ENCODE measurements around the gene ULK4.

ULK4 gene

DNA sequence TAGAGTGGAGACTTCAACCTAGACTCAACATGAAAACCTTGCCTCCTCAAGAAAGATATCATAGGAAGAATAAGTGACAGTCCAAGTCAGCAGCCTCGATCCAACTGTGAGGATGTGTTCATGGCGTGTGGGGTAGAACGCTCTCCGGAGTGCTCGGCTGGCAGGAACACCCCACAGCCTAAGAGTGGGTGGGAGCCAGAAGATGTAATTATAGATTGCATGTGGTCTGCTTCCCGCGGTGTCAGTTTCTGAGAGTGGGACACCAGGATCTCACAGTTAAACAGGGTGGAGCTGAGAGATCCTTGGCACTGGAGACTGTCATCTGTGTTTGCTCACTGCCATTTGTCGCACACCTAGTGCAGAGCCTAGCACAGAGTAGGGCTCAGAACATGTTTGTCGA, 604.6 kb downstream of the ULK4 start:
- no peak for DNase-seq (ENCODE audit: low read depth)

DNA sequence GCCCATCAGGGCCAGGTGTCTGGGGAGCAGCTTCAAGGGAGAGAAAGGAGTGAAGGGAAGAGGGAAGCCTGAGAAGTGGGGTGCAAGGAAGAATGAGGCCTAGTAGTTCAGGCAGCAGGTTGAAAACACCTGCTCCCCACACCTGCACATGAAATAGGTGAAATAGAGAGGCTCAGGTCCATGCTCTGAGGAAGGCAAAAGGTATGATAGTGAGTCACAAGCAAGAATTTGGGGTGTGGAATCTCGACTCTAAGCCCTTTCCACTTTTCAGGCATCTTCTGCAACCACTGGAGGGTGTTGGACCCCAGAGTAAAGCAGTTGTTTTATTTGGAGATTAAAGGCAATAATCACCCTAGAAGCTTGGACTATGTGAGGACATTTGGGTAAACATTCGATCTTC, 605.1 kb downstream of the ULK4 start:
- DNase-seq (ENCODE audit: low read depth), result no peak

DNA sequence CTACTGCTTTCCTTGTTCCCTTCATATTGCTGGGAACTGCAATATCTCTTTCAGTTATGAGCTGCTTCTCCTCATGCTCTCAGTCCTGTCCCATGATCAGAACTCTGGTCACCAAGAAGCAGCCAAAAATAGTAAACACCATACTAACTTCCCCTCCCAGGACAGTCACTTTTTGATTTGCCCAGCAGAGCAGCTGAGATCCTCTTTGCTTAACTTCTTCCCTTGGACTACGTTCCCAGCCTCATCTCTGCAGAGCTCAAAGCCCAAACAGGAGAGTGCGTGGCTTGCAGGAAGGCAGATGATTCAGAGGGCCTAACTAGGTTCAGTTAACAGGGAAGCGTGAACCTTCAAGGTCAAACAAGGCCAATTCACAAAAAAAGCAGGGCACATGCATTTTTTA, 609.4 kb downstream of the ULK4 start:
- no peak for DNase-seq (ENCODE audit: low read depth)

DNA sequence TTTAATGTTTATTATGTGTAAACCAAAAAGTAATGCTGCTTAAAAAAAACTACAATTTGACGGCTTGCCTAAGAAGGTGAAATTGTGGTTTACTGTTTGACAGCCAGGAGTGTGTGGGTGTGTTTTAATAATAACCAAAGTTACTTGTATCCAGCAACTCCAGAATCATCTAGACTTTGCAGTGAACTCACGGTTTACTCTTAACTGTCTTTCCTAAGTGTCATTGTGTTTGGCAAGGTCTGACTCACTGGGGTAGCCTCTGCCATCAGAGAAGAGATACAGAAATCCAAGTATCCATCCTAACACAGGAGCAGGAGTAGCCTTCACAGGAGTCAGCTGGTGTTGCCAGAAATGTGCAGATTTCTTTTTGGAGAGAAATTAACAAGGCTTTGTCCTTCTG, 611.5 kb downstream of the ULK4 start:
- no peak for DNase-seq (ENCODE audit: low read depth)

DNA sequence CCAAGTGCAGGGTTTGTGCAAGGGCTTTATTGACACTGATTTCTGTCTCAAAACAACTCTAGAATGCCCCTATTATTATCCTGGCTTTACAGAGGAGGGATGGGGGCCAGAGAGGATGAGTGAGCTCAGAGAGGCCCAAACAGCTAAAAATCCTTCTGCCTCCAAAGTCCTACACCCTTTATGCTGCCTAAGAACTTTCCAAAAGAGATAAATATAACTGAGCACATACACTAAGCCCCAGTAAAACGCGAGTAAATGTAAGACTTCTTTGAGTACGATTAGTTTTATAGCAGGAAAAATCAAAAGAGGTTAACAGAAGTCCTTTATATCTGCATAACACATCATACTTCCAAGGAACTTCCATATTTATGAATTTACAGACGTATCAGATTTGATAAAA, 613.5 kb downstream of the ULK4 start:
- DNase-seq (ENCODE audit: low read depth), result no peak

DNA sequence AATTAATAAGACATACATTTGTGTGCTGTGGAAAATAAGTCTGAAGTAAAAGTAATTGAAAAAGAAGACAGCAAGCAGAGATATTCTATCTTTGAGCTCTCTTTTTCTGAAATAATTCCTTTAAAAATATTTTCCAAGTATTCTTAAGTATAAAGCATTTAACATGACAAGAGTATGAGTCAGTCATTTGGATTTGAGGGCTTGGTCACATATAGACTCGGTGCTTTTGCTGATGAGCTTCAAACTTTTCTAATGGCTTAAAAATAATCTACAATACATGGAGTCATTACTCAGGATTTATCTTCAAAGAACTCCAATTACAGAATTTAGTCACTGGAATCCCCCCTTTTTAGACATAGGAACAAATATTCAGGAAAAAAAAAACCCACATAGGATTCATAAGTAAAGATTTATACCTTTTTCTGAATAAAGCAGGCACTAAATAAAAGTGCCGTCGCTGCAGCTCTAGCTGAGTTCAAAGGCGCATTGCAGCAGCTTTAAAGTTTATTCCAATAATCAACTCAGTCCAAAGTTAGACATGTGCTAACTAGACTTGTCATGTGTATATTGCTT, 615.1 kb downstream of the ULK4 start:
- no peak for DNase-seq (ENCODE audit: low read depth)

DNA sequence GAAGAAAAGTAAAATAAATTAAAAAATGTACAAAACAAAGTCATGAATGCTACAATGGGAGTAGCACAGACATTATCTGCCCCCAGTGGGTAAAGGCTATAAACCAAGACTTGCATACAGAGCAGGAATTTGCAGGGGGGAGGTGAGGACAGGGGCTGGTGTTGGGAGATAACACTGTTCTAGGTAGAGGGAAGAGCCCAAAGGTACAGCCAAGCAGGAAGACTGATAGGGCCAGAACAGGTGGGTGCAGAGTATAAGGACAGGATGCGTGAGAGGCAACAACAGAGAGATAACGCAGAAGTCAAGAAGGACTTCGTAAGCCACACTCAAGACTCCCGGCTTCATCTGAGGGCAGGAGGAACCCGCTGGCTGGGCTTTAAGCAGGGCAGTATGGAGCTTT, 616.1 kb downstream of the ULK4 start:
- no peak for DNase-seq (ENCODE audit: low read depth)

DNA sequence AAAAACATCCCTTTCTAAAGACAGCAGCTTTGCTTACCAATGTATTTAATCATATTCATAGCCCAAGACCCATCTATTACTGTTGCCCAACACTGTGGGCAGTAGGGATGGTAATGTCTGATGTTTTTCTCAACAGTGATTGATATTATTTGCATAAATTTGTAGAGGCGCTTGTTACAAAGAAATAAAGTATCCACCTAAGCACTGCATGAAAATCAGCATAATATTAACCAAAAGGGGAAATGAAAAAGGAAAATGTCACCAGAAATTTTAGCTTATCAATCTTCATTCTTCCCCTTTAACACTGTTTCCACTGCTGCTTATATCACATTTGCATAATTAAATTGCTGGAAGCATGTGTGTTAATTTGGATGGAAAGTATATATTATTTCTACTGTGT, 622.1 kb downstream of the ULK4 start:
- no peak for DNase-seq (ENCODE audit: low read depth)

DNA sequence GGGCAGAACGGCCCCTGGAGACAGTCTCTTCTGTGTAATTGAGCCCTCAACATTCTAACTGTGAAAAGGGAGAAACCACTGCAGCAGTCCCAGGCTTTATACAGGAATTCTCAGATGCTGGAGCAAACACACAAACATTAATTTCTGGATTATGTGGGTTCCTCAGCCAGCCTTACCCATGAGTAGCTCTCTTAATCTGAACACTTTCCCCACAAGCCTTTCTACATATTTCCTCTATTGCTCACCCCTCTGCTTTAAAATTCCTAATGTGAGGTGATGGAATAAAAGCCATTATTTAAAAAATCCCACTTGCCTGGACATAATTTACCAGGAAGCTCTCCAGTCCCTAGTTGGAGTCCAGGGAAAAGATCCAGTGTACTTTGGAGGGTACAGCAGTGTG, 623.6 kb downstream of the ULK4 start:
- no peak for DNase-seq (ENCODE audit: low read depth)

DNA sequence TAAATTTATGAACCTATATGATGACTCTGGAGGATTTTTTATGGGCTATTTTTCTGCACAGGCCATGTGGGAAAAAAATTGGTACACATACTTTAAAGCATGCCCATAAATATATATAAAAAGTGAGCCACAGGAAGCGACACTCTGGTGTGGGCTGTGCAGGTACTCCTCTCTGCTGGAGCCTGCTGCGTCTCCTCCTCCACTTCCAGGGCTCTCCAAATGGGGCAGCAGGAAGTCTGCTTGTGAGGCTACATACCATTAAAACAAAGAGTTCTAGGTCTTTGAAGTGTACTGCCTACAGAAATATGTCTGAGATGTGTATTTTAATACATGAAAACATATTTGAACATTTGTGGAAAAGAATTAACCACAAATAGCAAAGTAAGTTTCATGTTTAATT, 627.5 kb downstream of the ULK4 start:
- no peak for DNase-seq (ENCODE audit: low read depth)

DNA sequence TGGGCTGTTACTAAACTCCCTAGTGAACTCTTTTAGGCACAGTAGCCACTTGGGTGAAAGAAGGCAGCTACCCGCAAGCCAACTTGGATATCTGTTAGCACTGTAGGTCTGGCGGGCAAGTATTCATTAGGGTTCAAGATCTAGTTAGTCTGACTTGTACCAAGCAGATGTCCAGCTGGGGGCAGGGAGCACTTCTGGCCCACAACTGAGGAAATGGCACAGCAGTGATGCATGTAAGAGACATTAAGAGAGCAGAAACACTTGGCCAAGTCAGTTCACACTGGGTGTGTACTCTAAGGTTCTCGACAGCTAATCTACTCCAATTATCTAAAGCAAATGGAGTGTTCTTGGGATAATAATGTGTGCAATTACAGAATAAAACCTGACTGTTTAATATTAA, 630.9 kb downstream of the ULK4 start:
- no peak for DNase-seq (ENCODE audit: low read depth)

DNA sequence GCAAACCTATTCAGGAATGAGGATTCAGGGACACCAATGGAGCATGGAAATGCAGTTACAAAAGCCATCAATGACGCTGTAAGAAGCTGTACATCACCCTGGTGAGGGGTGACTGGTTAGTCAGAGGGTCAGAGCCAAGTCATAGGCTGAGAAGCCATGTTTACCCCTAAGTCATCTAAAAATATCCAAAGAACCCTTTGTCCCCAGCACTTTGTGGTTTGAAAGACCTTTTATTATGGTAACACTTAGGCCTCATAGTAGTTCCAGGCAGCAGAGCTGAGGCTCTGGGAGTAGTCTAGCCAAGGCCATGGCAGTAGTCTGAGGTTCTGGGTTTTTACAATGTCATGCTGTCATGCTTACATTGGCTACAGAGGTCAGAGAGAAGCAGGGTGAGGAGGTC, 631.4 kb downstream of the ULK4 start:
- DNase-seq (ENCODE audit: low read depth), result no peak

DNA sequence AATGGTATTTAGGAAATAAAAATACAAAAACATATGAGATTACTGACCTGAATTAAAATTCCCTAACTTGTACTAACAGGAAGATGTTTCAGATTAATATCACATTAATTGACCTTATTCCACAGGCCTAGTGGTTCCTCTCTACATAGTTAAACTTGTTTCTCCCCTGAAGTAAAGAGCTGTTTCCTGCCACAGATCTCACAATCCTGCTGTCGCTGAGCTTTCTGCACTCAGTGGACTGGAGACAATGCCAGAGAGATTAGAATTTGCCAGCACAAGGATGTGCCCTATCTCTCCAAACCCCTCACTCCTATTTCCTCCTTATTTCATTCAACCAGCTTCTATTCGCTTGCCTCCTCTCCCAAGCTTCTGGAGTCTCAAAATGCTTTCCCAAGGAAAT, 632.0 kb downstream of the ULK4 start:
- no peak for DNase-seq (ENCODE audit: low read depth)

DNA sequence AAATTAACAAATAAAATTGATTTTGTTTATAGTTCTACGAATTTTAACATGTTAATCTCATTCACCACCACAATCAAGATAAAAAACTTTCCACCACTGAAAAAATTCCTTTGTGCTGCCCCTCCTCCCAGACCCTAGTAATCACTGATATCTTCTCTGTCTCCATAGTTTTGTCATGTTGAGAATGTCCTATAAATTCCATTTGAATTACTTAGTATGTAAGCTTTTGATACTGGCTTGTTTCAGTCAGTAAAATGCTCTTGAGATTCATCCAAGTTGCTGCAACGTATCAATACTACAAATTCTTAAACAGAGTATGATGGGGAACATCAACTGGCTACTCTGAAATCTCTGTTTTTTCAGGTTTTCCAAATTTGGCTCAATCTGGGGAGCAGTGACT, 633.0 kb downstream of the ULK4 start:
- DNase-seq (ENCODE audit: low read depth), result no peak

DNA sequence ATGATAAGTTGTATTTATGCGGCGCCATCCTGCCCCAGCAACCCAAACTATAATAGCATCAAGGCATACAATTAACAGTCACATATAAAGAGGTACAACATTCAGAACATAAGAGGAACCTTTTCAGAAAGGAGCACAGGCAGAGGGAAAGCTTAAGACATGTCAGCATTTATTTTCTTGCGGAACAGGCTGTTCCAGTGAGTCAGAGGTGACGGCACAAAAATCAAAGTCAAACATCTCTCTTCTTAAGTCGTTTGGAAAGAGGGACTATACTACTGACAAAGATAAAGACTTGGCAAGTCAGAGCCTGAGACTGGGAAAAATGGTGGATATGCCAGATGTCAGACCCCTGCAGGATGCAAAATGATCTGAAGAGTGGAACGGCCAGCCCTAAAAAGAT, 634.2 kb downstream of the ULK4 start:
- DNase-seq (ENCODE audit: low read depth), result no peak

DNA sequence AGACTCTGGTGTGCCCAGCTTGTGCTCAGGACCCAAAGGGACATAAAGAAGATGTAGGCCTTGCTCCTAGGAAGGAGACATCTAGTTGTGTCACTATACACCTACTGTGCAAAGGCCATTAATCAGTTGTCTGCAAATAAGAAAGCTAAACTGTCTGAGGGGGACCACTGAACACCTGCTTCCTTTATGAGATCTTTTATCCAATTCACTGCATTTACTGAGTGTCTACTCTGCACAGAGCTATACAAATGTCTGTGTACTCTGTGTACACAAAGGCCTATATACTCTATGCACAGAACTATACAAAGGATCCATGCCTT, 637.8 kb downstream of the ULK4 start:
- no peak for DNase-seq (ENCODE audit: low read depth)

DNA sequence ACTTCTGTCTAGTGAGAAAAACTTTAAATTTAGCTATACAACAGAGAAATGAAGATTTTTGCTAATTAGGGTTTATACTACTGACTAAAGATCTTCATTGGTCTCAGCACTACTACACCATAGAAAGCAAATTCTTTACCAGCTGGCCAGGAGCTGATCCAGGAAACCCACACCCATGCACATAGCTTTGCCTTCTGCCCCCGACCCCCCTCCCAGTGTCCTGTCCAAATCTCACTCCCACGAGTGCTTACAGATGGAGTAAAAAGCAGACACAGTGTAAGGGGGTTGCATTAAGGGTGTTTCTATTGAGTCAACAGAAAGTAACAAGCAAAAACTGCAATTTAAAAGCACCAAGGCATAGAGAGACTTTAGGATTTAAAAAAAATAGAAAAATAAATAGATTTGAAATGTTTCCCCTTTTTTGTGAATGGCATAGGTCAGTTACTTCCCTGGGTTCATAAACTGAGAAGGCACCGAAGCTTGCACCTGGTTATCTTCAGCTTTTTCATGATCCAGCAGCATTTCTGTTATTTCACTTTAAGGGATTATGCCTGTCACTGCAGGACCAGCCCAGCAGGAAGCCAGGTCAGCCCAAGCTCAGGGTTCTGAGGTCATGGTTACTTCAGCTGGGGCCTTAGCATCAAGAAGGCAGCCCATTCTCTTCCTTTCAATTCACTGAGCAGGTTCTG, 638.3 kb downstream of the ULK4 start:
- no peak for DNase-seq (ENCODE audit: low read depth)

DNA sequence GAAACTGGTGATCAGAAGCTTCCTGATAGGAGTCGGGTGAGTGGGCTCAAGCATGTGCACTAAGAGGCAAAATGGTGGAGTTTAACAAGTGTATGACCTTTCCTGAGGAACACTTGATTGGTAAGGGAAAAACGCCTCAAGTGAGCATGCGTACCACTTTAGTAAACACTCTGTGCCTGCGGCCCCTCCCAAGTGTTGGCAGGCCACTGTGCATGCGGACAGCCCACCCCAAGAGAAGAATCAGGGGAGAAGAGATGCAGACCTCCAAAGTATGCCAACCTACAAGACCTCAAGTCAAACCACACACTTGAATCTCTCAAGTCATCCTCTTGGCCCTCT, 640.3 kb downstream of the ULK4 start:
- DNase-seq (ENCODE audit: low read depth), result no peak

DNA sequence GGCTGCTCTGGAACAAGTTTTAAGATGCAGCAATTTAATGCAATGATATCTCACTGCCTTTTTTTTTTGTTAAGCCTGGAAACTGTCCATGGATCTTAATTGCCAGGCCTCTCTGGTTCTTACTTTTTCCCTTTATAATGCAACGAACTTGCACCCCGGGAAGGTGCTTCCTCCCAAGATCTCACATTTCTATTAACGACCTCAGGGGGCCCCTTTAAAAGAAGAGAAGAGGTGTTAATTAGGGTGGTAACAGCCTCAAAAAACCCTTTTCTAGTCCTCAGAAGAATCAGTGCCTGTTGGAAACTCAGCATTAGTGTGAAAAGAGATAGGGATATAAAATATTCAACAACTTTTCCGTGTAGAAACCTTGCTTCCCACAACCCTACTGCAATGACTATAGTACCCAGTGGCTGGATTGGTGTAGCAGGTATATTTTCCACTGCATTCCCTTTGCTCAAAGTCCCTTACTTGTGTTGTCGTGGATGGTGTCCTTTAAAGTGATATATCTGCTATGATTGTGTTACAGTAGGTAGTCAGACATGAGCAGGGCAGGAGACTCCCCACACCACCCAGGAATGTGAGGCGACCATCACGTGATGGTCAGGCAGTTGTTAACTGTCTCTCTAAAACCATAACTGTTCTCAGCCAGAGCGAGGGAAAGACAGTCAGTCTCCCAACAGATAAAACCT, 640.8 kb downstream of the ULK4 start:
- DNase-seq (ENCODE audit: low read depth), result no peak

DNA sequence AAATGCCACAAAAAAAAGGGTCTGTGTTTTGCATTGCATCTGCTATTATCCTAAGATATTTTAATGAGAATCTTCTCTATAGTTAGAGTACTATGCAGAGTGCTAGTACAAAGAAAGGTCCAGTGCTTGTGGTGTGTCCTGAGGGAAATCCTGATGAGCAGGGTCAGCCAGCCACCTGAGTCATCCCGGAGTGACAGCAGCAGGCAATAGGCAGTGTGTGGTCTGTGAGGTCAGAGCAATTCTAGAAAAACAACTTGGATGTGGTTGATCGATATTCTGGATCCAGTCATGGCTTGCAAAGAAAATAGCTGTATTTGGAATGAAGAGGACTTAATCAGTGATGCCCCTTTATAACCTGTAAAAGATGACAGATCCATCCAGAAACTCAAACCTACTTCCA, 643.4 kb downstream of the ULK4 start:
- DNase-seq (ENCODE audit: low read depth), result no peak

DNA sequence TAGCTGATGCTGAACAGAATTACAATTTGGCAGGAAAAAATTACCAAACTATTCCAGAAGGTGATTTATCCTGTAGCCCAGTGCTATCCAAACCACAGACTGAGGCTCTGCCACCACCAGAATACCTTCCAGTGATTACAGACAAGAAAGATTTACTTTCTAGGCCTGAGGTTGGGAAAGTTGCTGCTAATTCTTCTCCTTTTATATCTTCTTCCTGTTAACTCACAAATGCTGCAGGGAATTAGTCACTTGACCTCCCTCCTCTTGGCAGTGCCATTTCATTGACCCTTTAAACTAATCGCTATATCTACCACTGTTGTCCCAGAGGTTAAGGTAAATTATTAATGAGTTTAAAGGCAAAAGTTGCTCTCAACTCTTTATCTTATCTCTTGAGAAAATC, 644.2 kb downstream of the ULK4 start:
- no peak for DNase-seq (ENCODE audit: low read depth)

DNA sequence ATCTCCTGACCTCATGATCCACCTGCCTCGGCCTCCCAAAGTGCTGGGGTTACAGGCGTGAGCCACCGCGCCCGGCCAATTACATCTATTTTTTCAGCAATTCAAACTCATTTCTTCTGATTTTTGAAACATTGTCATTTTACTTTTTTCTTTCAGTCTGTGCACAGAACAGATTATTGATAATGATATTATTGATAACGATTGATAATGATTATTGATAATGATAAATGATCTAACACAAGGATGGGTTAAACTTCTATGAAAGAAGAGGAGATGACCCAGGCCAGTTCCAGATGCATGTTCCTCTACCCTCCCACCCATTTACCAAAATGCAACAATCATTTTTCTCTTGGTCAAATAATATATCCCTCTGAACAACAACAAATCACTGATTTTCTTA, 644.6 kb downstream of the ULK4 start:
- no peak for DNase-seq (ENCODE audit: low read depth)

DNA sequence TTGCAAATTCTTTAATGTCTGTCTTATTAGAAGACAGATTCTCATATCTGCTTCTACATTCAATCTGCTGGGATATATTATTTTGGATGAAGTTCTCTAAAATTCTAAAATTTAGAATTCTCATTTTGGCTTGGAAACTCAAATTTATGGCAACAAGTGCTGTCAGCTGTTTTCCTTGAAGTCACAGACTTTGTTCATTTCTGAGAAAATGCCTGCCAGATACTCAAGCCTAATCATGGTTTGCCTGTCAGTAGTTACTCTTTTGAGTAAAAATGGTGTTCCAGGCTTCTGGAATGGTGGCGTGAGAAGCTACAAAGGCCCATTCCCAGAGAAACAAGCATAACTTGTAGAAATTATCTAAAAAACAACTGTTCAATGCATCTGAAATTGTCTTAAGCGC, 646.8 kb downstream of the ULK4 start:
- DNase-seq (ENCODE audit: low read depth), result no peak

DNA sequence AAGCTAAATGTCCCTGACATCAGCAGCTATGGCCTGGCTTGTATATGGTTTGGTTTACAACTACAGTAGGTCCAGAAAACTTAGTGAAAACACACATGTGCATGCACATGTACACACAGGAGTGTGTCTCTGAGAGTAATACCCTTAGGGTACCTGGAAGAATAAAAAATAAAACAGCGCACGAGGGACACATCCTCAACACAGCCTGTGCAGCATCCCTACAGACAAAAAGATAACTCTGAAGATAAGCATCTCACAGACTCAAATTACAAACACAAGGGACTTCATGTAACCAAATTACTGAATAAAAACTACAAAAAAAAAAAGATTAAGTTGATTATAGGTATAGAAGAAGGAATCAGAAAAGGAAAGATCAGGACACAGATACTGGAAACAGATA, 653.8 kb downstream of the ULK4 start:
- no peak for DNase-seq (ENCODE audit: low read depth)
